ENCODE results near the gene CAPZA2.
"Not testable (repeated sequence)": the region's sequence is repeated elsewhere in the genome, so short reads cannot be mapped to it uniquely, and the experiment has no call there.

CAPZA2 gene

GRCh38 chr7:116953372-116953905 is 91.1 kb downstream of the CAPZA2 start, which contains the start of gene ST7:
ST7 (plus strand) TSS chr7:116953501; CDS start chr7:116953541, 40 bp downstream.
- peak; percentile 40 to 48 (median 44) for DNase-seq (ENCODE audit: low read depth in 2 of 3, low spot score in 2 of 3)

- peak in 1 of 3 experiments; percentile 33 for DNase-seq (ENCODE audit: low read depth in 2 of 3, low spot score in 2 of 3)
Measured at GRCh38 chr7:116953906-116954838, 91.8 kb downstream of the CAPZA2 start.

- DNase-seq (ENCODE audit: low read depth in 2 of 3, low spot score in 2 of 3), result no peak
Measured at GRCh38 chr7:116955340-116955739, 93.0 kb downstream of the CAPZA2 start.

GRCh38 chr7:116955801-116956476 is 93.6 kb downstream of the CAPZA2 start:
- DNase-seq (ENCODE audit: low read depth in 2 of 3, low spot score in 2 of 3), result no peak

GRCh38 chr7:116956477-116956804 is 94.1 kb downstream of the CAPZA2 start:
- DNase-seq (ENCODE audit: low read depth in 2 of 3, low spot score in 2 of 3), result no peak

- no peak for DNase-seq (ENCODE audit: low read depth in 2 of 3, low spot score in 2 of 3)
Measured at GRCh38 chr7:116957874-116958273, 95.5 kb downstream of the CAPZA2 start.

- DNase-seq (ENCODE audit: low read depth in 2 of 3, low spot score in 2 of 3), result not testable (repeated sequence)
Measured at GRCh38 chr7:116961966-116962673, 99.7 kb downstream of the CAPZA2 start.

- DNase-seq (ENCODE audit: low read depth in 2 of 3, low spot score in 2 of 3), result no peak
Measured at GRCh38 chr7:116963234-116963633, 100.8 kb downstream of the CAPZA2 start.

- no peak for DNase-seq (ENCODE audit: low read depth in 2 of 3, low spot score in 2 of 3)
Measured at GRCh38 chr7:116966601-116967000, 104.2 kb downstream of the CAPZA2 start.

- DNase-seq (ENCODE audit: low read depth in 2 of 3, low spot score in 2 of 3), result no peak
Measured at GRCh38 chr7:116967254-116967922, 105.0 kb downstream of the CAPZA2 start.

- DNase-seq (ENCODE audit: low read depth in 2 of 3, low spot score in 2 of 3), result no peak
Measured at GRCh38 chr7:116967983-116968382, 105.6 kb downstream of the CAPZA2 start.

- DNase-seq (ENCODE audit: low read depth in 2 of 3, low spot score in 2 of 3), result no peak
Measured at GRCh38 chr7:116968631-116969030, 106.2 kb downstream of the CAPZA2 start.

- no peak for DNase-seq (ENCODE audit: low read depth in 2 of 3, low spot score in 2 of 3)
Measured at GRCh38 chr7:116969371-116969902, 107.0 kb downstream of the CAPZA2 start.

- no peak for DNase-seq (ENCODE audit: low read depth in 2 of 3, low spot score in 2 of 3)
Measured at GRCh38 chr7:116970238-116970910, 108.0 kb downstream of the CAPZA2 start.

- DNase-seq (ENCODE audit: low read depth in 2 of 3, low spot score in 2 of 3), result not testable (repeated sequence)
Measured at GRCh38 chr7:116971153-116971552, 108.8 kb downstream of the CAPZA2 start.

Measured in activated CD8-positive, alpha-beta memory T cell treated with anti-CD3 and anti-CD28 coated beads for 48 hours (primary cell).